Measurements from ENCODE around the gene ADTRP. TPM values are rescaled to one million over a fixed set of nuclear protein-coding genes. Genes with fewer than 3 reads are reported as not detected.

Gene ADTRP
- total and polyA plus RNA-seq, 9 donors, result 0.12 to 0.80 (median 0.34) TPM; not detected in 5

GRCh38 chr6:11740875-11741274 lies 37.7 kb downstream of the ADTRP start:
- 57 to 69% (median 66%) methylated on average over 4 of the region's 4 CpGs for WGBS, 3 donors
- no peak for DNase-seq
- Histone ChIP-seq H3K27ac (no peak overlapping the region), H3K27me3 (no peaks in the 10 kb centered on the region), H3K4me3 (no peak overlapping the region), H3K9me3 (no peaks in the 10 kb centered on the region), H3K36me3 (no peaks in the 10 kb centered on the region), H3K4me1 (ENCODE audit: insufficient read depth) (peaks cover 9% of the 10 kb centered on the region)
- TF ChIP-seq CTCF (IDR thresholded peaks at IDR 0.05) (no peak), POLR2A (IDR thresholded peaks at IDR 0.05) (no peak), EP300 (IDR thresholded peaks at IDR 0.05) (no peak)
- intact Hi-C loops (cut with DNase I), result no loop called here

GRCh38 chr6:11738661-11739375 lies 39.8 kb downstream of the ADTRP start:
- TF ChIP-seq POLR2A (IDR thresholded peaks at IDR 0.05), result no peak
- TF ChIP-seq EP300 (IDR thresholded peaks at IDR 0.05), result no peak
- no peak for TF ChIP-seq CTCF (IDR thresholded peaks at IDR 0.05)
- H3K27ac ChIP-seq, result no peak overlapping the region
- no peaks in the 10 kb centered on the region for H3K36me3 ChIP-seq
- intact Hi-C loops (cut with DNase I), result no loop called here
- H3K4me3 ChIP-seq, result no peak overlapping the region
- no peaks in the 10 kb centered on the region for H3K9me3 ChIP-seq
- H3K27me3 ChIP-seq, result no peaks in the 10 kb centered on the region
- 82 to 87% (median 86%) methylated on average over 8 of the region's 8 CpGs for WGBS, 3 donors
- DNase-seq, result no peak
- H3K4me1 ChIP-seq (ENCODE audit: insufficient read depth), result peaks cover 2% of the 10 kb centered on the region

GRCh38 chr6:11738234-11738633 lies 40.4 kb downstream of the ADTRP start:
- no peak for DNase-seq
- 81 to 87% (median 84%) methylated on average over 3 of the region's 3 CpGs for WGBS, 3 donors
- Histone ChIP-seq H3K36me3 (no peaks in the 10 kb centered on the region), H3K27ac (no peak overlapping the region), H3K27me3 (no peaks in the 10 kb centered on the region), H3K4me1 (ENCODE audit: insufficient read depth) (peaks cover 2% of the 10 kb centered on the region), H3K4me3 (no peak overlapping the region), H3K9me3 (no peaks in the 10 kb centered on the region)
- no peak for TF ChIP-seq POLR2A (IDR thresholded peaks at IDR 0.05)
- no peak for TF ChIP-seq EP300 (IDR thresholded peaks at IDR 0.05)
- no peak for TF ChIP-seq CTCF (IDR thresholded peaks at IDR 0.05)
- intact Hi-C loops (cut with DNase I), result no loop called here

GRCh38 chr6:11736601-11737000 lies 42.0 kb downstream of the ADTRP start:
- WGBS, 3 donors, result 65 to 73% (median 68%) methylated on average over 7 of the region's 7 CpGs
- no peaks in the 10 kb centered on the region for H3K27me3 ChIP-seq
- TF ChIP-seq EP300 (IDR thresholded peaks at IDR 0.05) (no peak), CTCF (IDR thresholded peaks at IDR 0.05) (no peak), POLR2A (IDR thresholded peaks at IDR 0.05) (no peak)
- H3K9me3 ChIP-seq, result no peaks in the 10 kb centered on the region
- DNase-seq, result no peak
- H3K27ac ChIP-seq, result no peak overlapping the region
- no peak overlapping the region for H3K4me3 ChIP-seq
- intact Hi-C loops (cut with DNase I), result no loop called here
- H3K4me1 ChIP-seq (ENCODE audit: insufficient read depth), result no peaks in the 10 kb centered on the region
- no peaks in the 10 kb centered on the region for H3K36me3 ChIP-seq

Measured in ovary (tissue), 9 donors.